HepG2 (cell line): ENCODE measurements around the gene OR6S1. TPM values are rescaled to one million over a fixed set of nuclear protein-coding genes. Genes with fewer than 3 reads are reported as not detected.

Experiments used
- BORCS8-MEF2B ChIP-seq: sonication (generic); formaldehyde crosslinking; IDR thresholded peaks from 2 replicates; pipeline ENCODE4 v1.8.0; 2022; ENCODE audit warnings: mild to moderate bottlenecking, missing genetic modification reagents
- FOXA3 ChIP-seq: IDR thresholded peaks from 2 replicates; pipeline ENCODE4 v1.6.1; 2016; ENCODE audit warnings: missing genetic modification reagents, missing compliant biosample characterization
- HMG20B ChIP-seq: conservative IDR thresholded peaks from 2 replicates; pipeline ENCODE4 v1.6.1; 2016; ENCODE audit warnings: missing genetic modification reagents, missing compliant biosample characterization
- KDM6A ChIP-seq: IDR thresholded peaks from 2 replicates; pipeline ENCODE4 v1.6.1; 2016; ENCODE audit warnings: low read depth
- KLF6 ChIP-seq: IDR thresholded peaks from 2 replicates; pipeline ENCODE4 v1.8.0; 2016; ENCODE audit warnings: missing biosample characterization, missing genetic modification reagents
- NFYC ChIP-seq: IDR thresholded peaks from 2 replicates; pipeline ENCODE4 v1.6.1; 2016; ENCODE audit warnings: missing genetic modification reagents, missing compliant biosample characterization
- SALL2 ChIP-seq: sonication (generic); formaldehyde crosslinking; IDR thresholded peaks from 2 replicates; pipeline ENCODE4 v1.8.1; 2023; ENCODE audit warnings: mild to moderate bottlenecking, missing genetic modification reagents, inconsistent platforms
- SIN3B ChIP-seq: fragments of 150-350 bp; IDR thresholded peaks from 2 replicates; pipeline ENCODE4 v1.6.1; 2014; ENCODE audit warnings: low read length
- YY1 ChIP-seq: IDR thresholded peaks from 2 replicates; pipeline ENCODE4 v1.6.1; 2011; ENCODE audit warnings: low read length, low read depth, moderate library complexity, mild to moderate bottlenecking; ENCODE audit not compliant: insufficient read depth, insufficient replicate concordance
- ZBTB20 ChIP-seq: sonication (generic); formaldehyde crosslinking; IDR thresholded peaks from 2 replicates; pipeline ENCODE4 v1.8.1; 2023; ENCODE audit warnings: missing genetic modification reagents, low read depth, mild to moderate bottlenecking, borderline replicate concordance
- ZMYM3 ChIP-seq: sonication (generic); formaldehyde crosslinking; IDR thresholded peaks from 2 replicates; pipeline ENCODE4 v1.5.1; 2020; ENCODE audit warnings: mild to moderate bottlenecking, missing genetic modification reagents
- ZNF121 ChIP-seq: sonication (generic); formaldehyde crosslinking; IDR thresholded peaks from 2 replicates; pipeline ENCODE4 v1.5.0; 2020; ENCODE audit warnings: mild to moderate bottlenecking, missing genetic modification reagents
- ZNF138 ChIP-seq: sonication (generic); formaldehyde crosslinking; IDR thresholded peaks from 2 replicates; pipeline ENCODE4 v1.5.0; 2020; ENCODE audit warnings: mild to moderate bottlenecking, low read depth, missing genetic modification reagents
- ZNF274 ChIP-seq: sonication (generic); formaldehyde crosslinking; IDR thresholded peaks from 2 replicates; pipeline ENCODE4 v1.5.1; 2020; ENCODE audit warnings: mild to moderate bottlenecking, missing genetic modification reagents
- ZNF737 ChIP-seq: sonication (generic); formaldehyde crosslinking; IDR thresholded peaks from 2 replicates; pipeline ENCODE4 v1.5.0; 2020; ENCODE audit warnings: missing genetic modification reagents, mild to moderate bottlenecking, borderline replicate concordance
- polyA plus RNA-seq, 8 experiments: library from polyadenylated mRNA; depleted of rRNA in 3 of 8; stranded (reverse) in 7 of 8; unstranded in 1 of 8; fragments of >200 nt; fragmentation: Illumina TruSeq in 4 of 8; extraction: Trizol in 4 of 8; gene quantifications; 2 replicates each; pipeline versions ENCODE4 v1.2.1 to v1.2.3, GENCODE V29; 2011 to 2016; ENCODE audit warnings: low read depth in 4 of 8, missing spikeins in 1 of 8, mixed read lengths in 1 of 8; ENCODE audit not compliant: insufficient read depth in 1 of 8
- total RNA-seq, 5 experiments: library from RNA; depleted of rRNA; stranded (reverse); fragments of >200 nt; fragmentation: Illumina TruSeq; extraction: Trizol; gene quantifications; 2 replicates each; pipeline ENCODE4 v1.2.3, GENCODE V29; 2016; ENCODE audit warnings: low read depth in 1 of 5
- TF ChIP-seq, protein P1 (sequence below): sonication (generic); formaldehyde crosslinking; IDR thresholded peaks from 2 replicates; pipeline ENCODE4 v1.4.0; 2020; ENCODE audit warnings: missing genetic modification reagents
- TF ChIP-seq, protein P2 (sequence below): sonication (generic); formaldehyde crosslinking; IDR thresholded peaks from 2 replicates; pipeline ENCODE4 v1.4.0; 2020; ENCODE audit warnings: missing genetic modification reagents
- TF ChIP-seq, protein P3 (sequence below): sonication (generic); formaldehyde crosslinking; IDR thresholded peaks from 2 replicates; pipeline ENCODE4 v1.4.0; 2020; ENCODE audit warnings: missing genetic modification reagents; ENCODE audit errors: not compliant biosample characterization
- TF ChIP-seq, protein P4 (sequence below): sonication (generic); formaldehyde crosslinking; IDR thresholded peaks from 2 replicates; pipeline ENCODE4 v1.4.0; 2020; ENCODE audit warnings: missing genetic modification reagents

Gene OR6S1
- total and polyA plus RNA-seq, 2 of the 13 experiments (the other 11 are each of a cell fraction or from before 2014, with no cell fraction given): 0.09 TPM; not detected in 1

DNA sequence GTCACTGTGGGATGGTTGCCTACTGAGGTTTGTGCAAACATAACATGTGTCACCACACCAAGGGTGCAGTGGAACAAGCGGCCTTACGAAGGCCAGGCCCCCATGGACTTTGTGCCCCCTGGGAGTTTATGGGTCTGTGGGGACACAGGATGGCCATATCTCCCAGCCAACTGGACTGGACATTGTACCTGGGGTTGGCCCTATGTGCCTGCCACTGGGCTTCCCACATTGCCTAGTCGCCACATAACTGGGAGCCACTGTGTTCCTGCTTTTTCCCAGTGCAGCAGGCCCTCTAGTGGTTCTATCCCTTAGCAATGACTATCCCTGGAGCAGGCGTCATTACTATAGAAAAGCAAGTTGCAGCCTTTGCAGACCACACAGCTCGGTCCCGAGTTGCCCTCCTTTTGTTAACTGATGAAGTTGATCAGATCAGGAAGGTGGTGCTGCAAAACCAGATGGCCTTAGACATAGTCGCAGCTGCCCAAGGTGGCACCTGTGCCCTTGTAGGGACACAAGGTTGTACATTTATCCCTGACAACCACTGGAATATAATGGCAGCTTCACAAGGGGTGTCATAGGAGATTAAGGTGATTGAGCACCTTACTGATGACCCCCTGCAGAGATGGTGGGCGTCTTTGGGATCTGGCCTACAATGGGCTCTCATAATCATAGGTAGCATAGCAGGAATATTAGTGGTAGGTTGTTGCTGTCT lies 35.1 kb downstream of the OR6S1 start (continued):
- TF ChIP-seq YY1: peak; percentile 17
- peak; percentile 47; the same call in 1 of the 2 replicates for TF ChIP-seq BORCS8-MEF2B
- no peak for TF ChIP-seq HMG20B
- peak; percentile 72; the same call in 1 of the 2 replicates for TF ChIP-seq SALL2 (CRISPR knock-in tag)
- TF ChIP-seq ZBTB20 (CRISPR knock-in tag): peak; percentile 85; the same call in 1 of the 2 replicates
- TF ChIP-seq NFYC: 0 out of 2 replicates have a peak, but pooled peaks have one; percentile 12
- TF ChIP-seq KDM6A (CRISPR knock-in tag): peak; percentile 56; the same call in 1 of the 2 replicates
- TF ChIP-seq ZMYM3 (CRISPR knock-in tag): peak; percentile 63
- TF ChIP-seq, protein P1, sequence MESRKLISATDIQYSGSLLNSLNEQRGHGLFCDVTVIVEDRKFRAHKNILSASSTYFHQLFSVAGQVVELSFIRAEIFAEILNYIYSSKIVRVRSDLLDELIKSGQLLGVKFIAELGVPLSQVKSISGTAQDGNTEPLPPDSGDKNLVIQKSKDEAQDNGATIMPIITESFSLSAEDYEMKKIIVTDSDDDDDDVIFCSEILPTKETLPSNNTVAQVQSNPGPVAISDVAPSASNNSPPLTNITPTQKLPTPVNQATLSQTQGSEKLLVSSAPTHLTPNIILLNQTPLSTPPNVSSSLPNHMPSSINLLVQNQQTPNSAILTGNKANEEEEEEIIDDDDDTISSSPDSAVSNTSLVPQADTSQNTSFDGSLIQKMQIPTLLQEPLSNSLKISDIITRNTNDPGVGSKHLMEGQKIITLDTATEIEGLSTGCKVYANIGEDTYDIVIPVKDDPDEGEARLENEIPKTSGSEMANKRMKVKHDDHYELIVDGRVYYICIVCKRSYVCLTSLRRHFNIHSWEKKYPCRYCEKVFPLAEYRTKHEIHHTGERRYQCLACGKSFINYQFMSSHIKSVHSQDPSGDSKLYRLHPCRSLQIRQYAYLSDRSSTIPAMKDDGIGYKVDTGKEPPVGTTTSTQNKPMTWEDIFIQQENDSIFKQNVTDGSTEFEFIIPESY (CRISPR knock-in tag): 0 out of 2 replicates have a peak, but pooled peaks have one; percentile 35
- TF ChIP-seq KLF6: no peak
- TF ChIP-seq ZNF138 (CRISPR knock-in tag): no peak
- TF ChIP-seq ZNF121 (CRISPR knock-in tag): peak; percentile 51
- peak; percentile 39; the same call in 1 of the 2 replicates for TF ChIP-seq ZNF274
- TF ChIP-seq, protein P2, sequence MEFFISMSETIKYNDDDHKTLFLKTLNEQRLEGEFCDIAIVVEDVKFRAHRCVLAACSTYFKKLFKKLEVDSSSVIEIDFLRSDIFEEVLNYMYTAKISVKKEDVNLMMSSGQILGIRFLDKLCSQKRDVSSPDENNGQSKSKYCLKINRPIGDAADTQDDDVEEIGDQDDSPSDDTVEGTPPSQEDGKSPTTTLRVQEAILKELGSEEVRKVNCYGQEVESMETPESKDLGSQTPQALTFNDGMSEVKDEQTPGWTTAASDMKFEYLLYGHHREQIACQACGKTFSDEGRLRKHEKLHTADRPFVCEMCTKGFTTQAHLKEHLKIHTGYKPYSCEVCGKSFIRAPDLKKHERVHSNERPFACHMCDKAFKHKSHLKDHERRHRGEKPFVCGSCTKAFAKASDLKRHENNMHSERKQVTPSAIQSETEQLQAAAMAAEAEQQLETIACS: no peak
- TF ChIP-seq, protein P3, sequence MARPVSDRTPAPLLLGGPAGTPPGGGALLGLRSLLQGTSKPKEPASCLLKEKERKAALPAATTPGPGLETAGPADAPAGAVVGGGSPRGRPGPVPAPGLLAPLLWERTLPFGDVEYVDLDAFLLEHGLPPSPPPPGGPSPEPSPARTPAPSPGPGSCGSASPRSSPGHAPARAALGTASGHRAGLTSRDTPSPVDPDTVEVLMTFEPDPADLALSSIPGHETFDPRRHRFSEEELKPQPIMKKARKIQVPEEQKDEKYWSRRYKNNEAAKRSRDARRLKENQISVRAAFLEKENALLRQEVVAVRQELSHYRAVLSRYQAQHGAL (CRISPR knock-in tag): no peak
- TF ChIP-seq, protein P4, sequence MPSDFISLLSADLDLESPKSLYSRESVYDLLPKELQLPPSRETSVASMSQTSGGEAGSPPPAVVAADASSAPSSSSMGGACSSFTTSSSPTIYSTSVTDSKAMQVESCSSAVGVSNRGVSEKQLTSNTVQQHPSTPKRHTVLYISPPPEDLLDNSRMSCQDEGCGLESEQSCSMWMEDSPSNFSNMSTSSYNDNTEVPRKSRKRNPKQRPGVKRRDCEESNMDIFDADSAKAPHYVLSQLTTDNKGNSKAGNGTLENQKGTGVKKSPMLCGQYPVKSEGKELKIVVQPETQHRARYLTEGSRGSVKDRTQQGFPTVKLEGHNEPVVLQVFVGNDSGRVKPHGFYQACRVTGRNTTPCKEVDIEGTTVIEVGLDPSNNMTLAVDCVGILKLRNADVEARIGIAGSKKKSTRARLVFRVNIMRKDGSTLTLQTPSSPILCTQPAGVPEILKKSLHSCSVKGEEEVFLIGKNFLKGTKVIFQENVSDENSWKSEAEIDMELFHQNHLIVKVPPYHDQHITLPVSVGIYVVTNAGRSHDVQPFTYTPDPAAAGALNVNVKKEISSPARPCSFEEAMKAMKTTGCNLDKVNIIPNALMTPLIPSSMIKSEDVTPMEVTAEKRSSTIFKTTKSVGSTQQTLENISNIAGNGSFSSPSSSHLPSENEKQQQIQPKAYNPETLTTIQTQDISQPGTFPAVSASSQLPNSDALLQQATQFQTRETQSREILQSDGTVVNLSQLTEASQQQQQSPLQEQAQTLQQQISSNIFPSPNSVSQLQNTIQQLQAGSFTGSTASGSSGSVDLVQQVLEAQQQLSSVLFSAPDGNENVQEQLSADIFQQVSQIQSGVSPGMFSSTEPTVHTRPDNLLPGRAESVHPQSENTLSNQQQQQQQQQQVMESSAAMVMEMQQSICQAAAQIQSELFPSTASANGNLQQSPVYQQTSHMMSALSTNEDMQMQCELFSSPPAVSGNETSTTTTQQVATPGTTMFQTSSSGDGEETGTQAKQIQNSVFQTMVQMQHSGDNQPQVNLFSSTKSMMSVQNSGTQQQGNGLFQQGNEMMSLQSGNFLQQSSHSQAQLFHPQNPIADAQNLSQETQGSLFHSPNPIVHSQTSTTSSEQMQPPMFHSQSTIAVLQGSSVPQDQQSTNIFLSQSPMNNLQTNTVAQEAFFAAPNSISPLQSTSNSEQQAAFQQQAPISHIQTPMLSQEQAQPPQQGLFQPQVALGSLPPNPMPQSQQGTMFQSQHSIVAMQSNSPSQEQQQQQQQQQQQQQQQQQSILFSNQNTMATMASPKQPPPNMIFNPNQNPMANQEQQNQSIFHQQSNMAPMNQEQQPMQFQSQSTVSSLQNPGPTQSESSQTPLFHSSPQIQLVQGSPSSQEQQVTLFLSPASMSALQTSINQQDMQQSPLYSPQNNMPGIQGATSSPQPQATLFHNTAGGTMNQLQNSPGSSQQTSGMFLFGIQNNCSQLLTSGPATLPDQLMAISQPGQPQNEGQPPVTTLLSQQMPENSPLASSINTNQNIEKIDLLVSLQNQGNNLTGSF: no peak
- no peak for TF ChIP-seq SIN3B
- no peak for TF ChIP-seq ZNF737 (CRISPR knock-in tag)
- TF ChIP-seq FOXA3 (CRISPR knock-in tag): peak; percentile 47; the same call in 1 of the 2 replicates
